GM18498 (cell line): Measurements from ENCODE around the gene LMX1A.

Source experiments
- ATAC-seq: cut with Tn5 transposase; IDR thresholded peaks from one replicate; pipeline ENCODE4 v1.9.1; 2021; ENCODE audit warnings: mild to moderate bottlenecking, moderate library complexity; ENCODE audit not compliant: unreplicated experiment

The LMX1A gene

GRCh38 chr1:165281207-165281901 is 75.2 kb downstream of the LMX1A start:
- ATAC-seq: no peak

GRCh38 chr1:165279882-165280281 is 76.6 kb downstream of the LMX1A start:
- ATAC-seq: no peak

GRCh38 chr1:165276314-165276713 is 80.2 kb downstream of the LMX1A start:
- ATAC-seq: no peak

- ATAC-seq: no peak
Observed at GRCh38 chr1:165265196-165265838, 91.2 kb downstream of the LMX1A start.

- ATAC-seq: no peak
Observed at GRCh38 chr1:165259706-165260428, 96.6 kb downstream of the LMX1A start.

GRCh38 chr1:165259236-165259635 is 97.3 kb downstream of the LMX1A start:
- ATAC-seq: no peak

- no peak for ATAC-seq
Observed at GRCh38 chr1:165257969-165258459, 98.5 kb downstream of the LMX1A start.

- no peak for ATAC-seq
Observed at GRCh38 chr1:165254896-165255625, 101.5 kb downstream of the LMX1A start.

- no peak for ATAC-seq
Observed at GRCh38 chr1:165254376-165254775, 102.1 kb downstream of the LMX1A start.

- ATAC-seq: no peak
Observed at GRCh38 chr1:165253818-165254254, 102.7 kb downstream of the LMX1A start.

- no peak for ATAC-seq
Observed at GRCh38 chr1:165248969-165249571, 107.4 kb downstream of the LMX1A start.

GRCh38 chr1:165241952-165242351 is 114.6 kb downstream of the LMX1A start:
- ATAC-seq: no peak

- no peak for ATAC-seq
Observed at GRCh38 chr1:165241321-165241720, 115.2 kb downstream of the LMX1A start.

- no peak for ATAC-seq
Observed at GRCh38 chr1:165240492-165240891, 116.0 kb downstream of the LMX1A start.

- ATAC-seq: no peak
Observed at GRCh38 chr1:165239873-165240272, 116.6 kb downstream of the LMX1A start.

- ATAC-seq: no peak
Observed at GRCh38 chr1:165235777-165236291, 120.7 kb downstream of the LMX1A start.

GRCh38 chr1:165235155-165235776 is 121.2 kb downstream of the LMX1A start:
- ATAC-seq: no peak

- ATAC-seq: no peak
Observed at GRCh38 chr1:165234149-165234548, 122.4 kb downstream of the LMX1A start.

GRCh38 chr1:165228676-165229075 is 127.8 kb downstream of the LMX1A start:
- ATAC-seq: no peak

GRCh38 chr1:165228111-165228655 is 128.3 kb downstream of the LMX1A start:
- no peak for ATAC-seq
